ENCODE results near the gene ARMC6. TPM values are rescaled to one million over a fixed set of nuclear protein-coding genes. Genes with fewer than 3 reads are reported as not detected.

Gene ARMC6
- total RNA-seq, 1 donor from 2014 or later, result 32.8 TPM

GRCh38 chr19:19094513-19094912 is 61.1 kb downstream of the ARMC6 start:
- TF ChIP-seq CTCF (IDR thresholded peaks at IDR 0.05; ENCODE audit: partially characterized antibody, unreplicated experiment), result no peak
- Mint-ChIP-seq H3K9me3 (ENCODE audit: unreplicated experiment) (peaks cover 2% of the 10 kb centered on the region), H3K36me3 (ENCODE audit: unreplicated experiment) (no peaks in the 10 kb centered on the region), H3K4me1 (ENCODE audit: low read depth, unreplicated experiment) (no peaks in the 10 kb centered on the region), H3K4me3 (ENCODE audit: unreplicated experiment) (no peak overlapping the region), H3K27me3 (ENCODE audit: unreplicated experiment) (peaks cover 5% of the 10 kb centered on the region), H3K27ac (ENCODE audit: unreplicated experiment) (no peak overlapping the region)
- no peak for DNase-seq

- Mint-ChIP-seq H3K27ac (ENCODE audit: unreplicated experiment) (no peak overlapping the region), H3K4me1 (ENCODE audit: low read depth, unreplicated experiment) (no peaks in the 10 kb centered on the region), H3K36me3 (ENCODE audit: unreplicated experiment) (no peaks in the 10 kb centered on the region), H3K9me3 (ENCODE audit: unreplicated experiment) (no peaks in the 10 kb centered on the region), H3K27me3 (ENCODE audit: unreplicated experiment) (peaks cover 5% of the 10 kb centered on the region), H3K4me3 (ENCODE audit: unreplicated experiment) (no peak overlapping the region)
- no peak for TF ChIP-seq CTCF (IDR thresholded peaks at IDR 0.05; ENCODE audit: partially characterized antibody, unreplicated experiment)
- no peak for DNase-seq
These were observed 62.3 kb downstream of the ARMC6 start for GRCh38 chr19:19095691-19096090.

- no peaks in the 10 kb centered on the region for H3K36me3 Mint-ChIP-seq (ENCODE audit: unreplicated experiment)
- no peaks in the 10 kb centered on the region for H3K9me3 Mint-ChIP-seq (ENCODE audit: unreplicated experiment)
- DNase-seq, result no peak
- no peak overlapping the region for H3K4me3 Mint-ChIP-seq (ENCODE audit: unreplicated experiment)
- H3K27ac Mint-ChIP-seq (ENCODE audit: unreplicated experiment), result no peak overlapping the region
- TF ChIP-seq CTCF (IDR thresholded peaks at IDR 0.05; ENCODE audit: partially characterized antibody, unreplicated experiment), result no peak
- peaks cover 3% of the 10 kb centered on the region for H3K27me3 Mint-ChIP-seq (ENCODE audit: unreplicated experiment)
- no peaks in the 10 kb centered on the region for H3K4me1 Mint-ChIP-seq (ENCODE audit: low read depth, unreplicated experiment)
These were observed 63.5 kb downstream of the ARMC6 start for GRCh38 chr19:19096641-19097627.

GRCh38 chr19:19098084-19098702 is 64.8 kb downstream of the ARMC6 start:
- no peak overlapping the region for H3K4me3 Mint-ChIP-seq (ENCODE audit: unreplicated experiment)
- H3K27me3 Mint-ChIP-seq (ENCODE audit: unreplicated experiment), result peaks cover 3% of the 10 kb centered on the region
- no peak for DNase-seq
- no peaks in the 10 kb centered on the region for H3K36me3 Mint-ChIP-seq (ENCODE audit: unreplicated experiment)
- no peaks in the 10 kb centered on the region for H3K4me1 Mint-ChIP-seq (ENCODE audit: low read depth, unreplicated experiment)
- no peak for TF ChIP-seq CTCF (IDR thresholded peaks at IDR 0.05; ENCODE audit: partially characterized antibody, unreplicated experiment)
- no peak overlapping the region for H3K27ac Mint-ChIP-seq (ENCODE audit: unreplicated experiment)
- no peaks in the 10 kb centered on the region for H3K9me3 Mint-ChIP-seq (ENCODE audit: unreplicated experiment)
